ENCODE results near the gene NUP210L.

The NUP210L gene

DNA sequence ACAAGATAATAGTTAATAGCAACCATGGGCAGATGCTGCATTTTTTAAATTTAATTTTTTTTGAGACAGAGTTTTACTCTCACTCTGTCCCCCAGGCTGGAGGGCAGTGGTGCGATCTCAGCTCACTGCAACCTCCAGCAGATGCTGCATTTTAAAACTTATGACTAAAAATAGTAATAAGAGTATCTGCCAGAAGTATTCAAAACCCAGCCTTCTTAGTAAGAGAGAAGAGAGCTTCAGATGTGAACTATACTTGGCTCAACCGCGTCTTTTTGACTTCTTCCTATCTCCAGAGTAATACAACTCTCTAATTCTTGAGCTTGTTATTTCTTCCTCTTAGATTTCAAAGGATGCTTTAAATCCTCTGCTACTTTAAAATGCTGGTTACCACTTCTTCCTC lies 159.7 kb downstream of the NUP210L start:
- no peak for TF ChIP-seq SPI1 (IDR thresholded peaks at IDR 0.05; ENCODE audit: borderline replicate concordance, low read depth)
- TF ChIP-seq, protein P1, sequence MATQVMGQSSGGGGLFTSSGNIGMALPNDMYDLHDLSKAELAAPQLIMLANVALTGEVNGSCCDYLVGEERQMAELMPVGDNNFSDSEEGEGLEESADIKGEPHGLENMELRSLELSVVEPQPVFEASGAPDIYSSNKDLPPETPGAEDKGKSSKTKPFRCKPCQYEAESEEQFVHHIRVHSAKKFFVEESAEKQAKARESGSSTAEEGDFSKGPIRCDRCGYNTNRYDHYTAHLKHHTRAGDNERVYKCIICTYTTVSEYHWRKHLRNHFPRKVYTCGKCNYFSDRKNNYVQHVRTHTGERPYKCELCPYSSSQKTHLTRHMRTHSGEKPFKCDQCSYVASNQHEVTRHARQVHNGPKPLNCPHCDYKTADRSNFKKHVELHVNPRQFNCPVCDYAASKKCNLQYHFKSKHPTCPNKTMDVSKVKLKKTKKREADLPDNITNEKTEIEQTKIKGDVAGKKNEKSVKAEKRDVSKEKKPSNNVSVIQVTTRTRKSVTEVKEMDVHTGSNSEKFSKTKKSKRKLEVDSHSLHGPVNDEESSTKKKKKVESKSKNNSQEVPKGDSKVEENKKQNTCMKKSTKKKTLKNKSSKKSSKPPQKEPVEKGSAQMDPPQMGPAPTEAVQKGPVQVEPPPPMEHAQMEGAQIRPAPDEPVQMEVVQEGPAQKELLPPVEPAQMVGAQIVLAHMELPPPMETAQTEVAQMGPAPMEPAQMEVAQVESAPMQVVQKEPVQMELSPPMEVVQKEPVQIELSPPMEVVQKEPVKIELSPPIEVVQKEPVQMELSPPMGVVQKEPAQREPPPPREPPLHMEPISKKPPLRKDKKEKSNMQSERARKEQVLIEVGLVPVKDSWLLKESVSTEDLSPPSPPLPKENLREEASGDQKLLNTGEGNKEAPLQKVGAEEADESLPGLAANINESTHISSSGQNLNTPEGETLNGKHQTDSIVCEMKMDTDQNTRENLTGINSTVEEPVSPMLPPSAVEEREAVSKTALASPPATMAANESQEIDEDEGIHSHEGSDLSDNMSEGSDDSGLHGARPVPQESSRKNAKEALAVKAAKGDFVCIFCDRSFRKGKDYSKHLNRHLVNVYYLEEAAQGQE (IDR thresholded peaks at IDR 0.05; ENCODE audit: insufficient replicate concordance, low read depth): no peak
- TF ChIP-seq POLR2AphosphoS5 (IDR thresholded peaks at IDR 0.05; ENCODE audit: low read depth): no peak
- TF ChIP-seq, protein P2, sequence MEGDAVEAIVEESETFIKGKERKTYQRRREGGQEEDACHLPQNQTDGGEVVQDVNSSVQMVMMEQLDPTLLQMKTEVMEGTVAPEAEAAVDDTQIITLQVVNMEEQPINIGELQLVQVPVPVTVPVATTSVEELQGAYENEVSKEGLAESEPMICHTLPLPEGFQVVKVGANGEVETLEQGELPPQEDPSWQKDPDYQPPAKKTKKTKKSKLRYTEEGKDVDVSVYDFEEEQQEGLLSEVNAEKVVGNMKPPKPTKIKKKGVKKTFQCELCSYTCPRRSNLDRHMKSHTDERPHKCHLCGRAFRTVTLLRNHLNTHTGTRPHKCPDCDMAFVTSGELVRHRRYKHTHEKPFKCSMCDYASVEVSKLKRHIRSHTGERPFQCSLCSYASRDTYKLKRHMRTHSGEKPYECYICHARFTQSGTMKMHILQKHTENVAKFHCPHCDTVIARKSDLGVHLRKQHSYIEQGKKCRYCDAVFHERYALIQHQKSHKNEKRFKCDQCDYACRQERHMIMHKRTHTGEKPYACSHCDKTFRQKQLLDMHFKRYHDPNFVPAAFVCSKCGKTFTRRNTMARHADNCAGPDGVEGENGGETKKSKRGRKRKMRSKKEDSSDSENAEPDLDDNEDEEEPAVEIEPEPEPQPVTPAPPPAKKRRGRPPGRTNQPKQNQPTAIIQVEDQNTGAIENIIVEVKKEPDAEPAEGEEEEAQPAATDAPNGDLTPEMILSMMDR (IDR thresholded peaks at IDR 0.05; ENCODE audit: insufficient read depth, low read length): no peak
- TF ChIP-seq GABPA (IDR thresholded peaks at IDR 0.05; ENCODE audit: low read depth): no peak

DNA sequence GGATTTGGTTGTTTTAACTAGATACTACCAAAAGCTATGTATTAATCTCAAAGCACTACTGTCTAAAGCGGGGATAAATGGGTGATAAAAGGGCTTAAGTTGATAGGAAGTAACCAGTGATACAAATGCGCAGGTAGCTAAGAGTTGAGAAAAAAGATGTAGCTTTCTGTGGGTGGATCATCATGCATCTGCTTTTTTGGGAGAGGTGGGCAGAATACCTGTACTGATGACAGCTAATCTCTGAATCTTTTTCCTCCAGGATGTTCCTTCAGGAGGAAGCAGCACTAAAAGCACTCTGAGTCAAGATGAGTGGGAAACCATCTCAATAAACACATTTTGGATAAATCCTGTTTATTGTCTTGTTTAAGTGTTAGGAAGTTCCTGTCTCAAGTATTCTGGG lies 163.1 kb downstream of the NUP210L start:
- TF ChIP-seq POLR2AphosphoS5 (IDR thresholded peaks at IDR 0.05; ENCODE audit: low read depth) (no peak), GABPA (IDR thresholded peaks at IDR 0.05; ENCODE audit: low read depth) (no peak), SPI1 (IDR thresholded peaks at IDR 0.05; ENCODE audit: borderline replicate concordance, low read depth) (no peak)
- TF ChIP-seq, protein P2 (IDR thresholded peaks at IDR 0.05; ENCODE audit: insufficient read depth, low read length): no peak
- TF ChIP-seq, protein P1 (IDR thresholded peaks at IDR 0.05; ENCODE audit: insufficient replicate concordance, low read depth): no peak
- no peaks in the 10 kb centered on the region for H3K27me3 ChIP-seq (ENCODE audit: insufficient read depth, poor library complexity, severe bottlenecking)
- DNase-seq (ENCODE audit: low read depth in 1 of 2, low spot score in 1 of 2): no peak
- H3K4me3 ChIP-seq (replicated peaks; ENCODE audit: insufficient read depth, low read length): peak overlapping the region; percentile 65
- peak overlapping the region; percentile 93 for H3K27ac ChIP-seq (replicated peaks)

More for the DNA sequence above, 159.7 kb downstream of the NUP210L start:
- no peak overlapping the region for H3K27ac ChIP-seq (replicated peaks)
- H3K27me3 ChIP-seq (ENCODE audit: insufficient read depth, poor library complexity, severe bottlenecking): no peaks in the 10 kb centered on the region
- no peak for DNase-seq (ENCODE audit: low read depth in 1 of 2, low spot score in 1 of 2)
- H3K4me3 ChIP-seq (replicated peaks; ENCODE audit: insufficient read depth, low read length): no peak overlapping the region

DNA sequence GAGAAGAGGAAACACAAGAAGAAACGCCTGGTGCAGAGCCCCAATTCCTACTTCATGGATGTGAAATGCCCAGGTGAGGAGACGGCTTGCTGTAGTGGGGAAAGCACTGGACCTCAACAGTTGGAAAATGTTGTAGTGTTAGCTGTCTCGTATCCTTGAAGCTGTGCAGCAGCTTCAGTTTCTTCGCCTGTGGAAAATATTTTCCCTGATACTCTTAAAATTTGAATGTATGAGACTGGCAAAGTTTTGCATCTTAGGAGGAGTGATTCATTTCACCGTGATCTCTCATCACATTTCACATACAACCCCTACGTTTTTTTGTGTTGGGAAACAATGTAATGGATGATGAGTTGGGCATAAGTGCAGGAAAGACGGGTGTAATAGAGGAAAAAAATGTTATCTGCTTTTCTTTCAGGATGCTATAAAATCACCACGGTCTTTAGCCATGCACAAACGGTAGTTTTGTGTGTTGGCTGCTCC lies 163.7 kb downstream of the NUP210L start:
- no peak for DNase-seq (ENCODE audit: low read depth in 1 of 2, low spot score in 1 of 2)
- Histone ChIP-seq H3K27ac (replicated peaks) (peak overlapping the region; percentile 93), H3K27me3 (ENCODE audit: insufficient read depth, poor library complexity, severe bottlenecking) (no peaks in the 10 kb centered on the region), H3K4me3 (replicated peaks; ENCODE audit: insufficient read depth, low read length) (peak overlapping the region; percentile 65)
- TF ChIP-seq, protein P1 (IDR thresholded peaks at IDR 0.05; ENCODE audit: insufficient replicate concordance, low read depth): no peak
